ENCODE measurements around the gene PHACTR1. TPM values are rescaled to one million over a fixed set of nuclear protein-coding genes. Genes with fewer than 3 reads are reported as not detected.
A peak's percentile ranks its signal among the peaks of the same experiment; 100 is the strongest.

The PHACTR1 gene
- total RNA-seq, 2 donors from 2014 or later: 6.0 to 12.9 TPM

GRCh38 chr6:12987783-12988182 lies 271.2 kb downstream of the PHACTR1 start:
- H3K4me1 ChIP-seq: no peaks in the 10 kb centered on the region
- ATAC-seq (no peak), DNase-seq (no peak)
- H3K27ac ChIP-seq: no peak overlapping the region
- H3K36me3 ChIP-seq (replicated peaks in 1 of 2; ENCODE audit: insufficient read depth in 1 of 2, low read depth in 2 of 2): no peaks in the 10 kb centered on the region
- no peaks in the 10 kb centered on the region for H3K9me3 ChIP-seq
- TF ChIP-seq, protein P1, sequence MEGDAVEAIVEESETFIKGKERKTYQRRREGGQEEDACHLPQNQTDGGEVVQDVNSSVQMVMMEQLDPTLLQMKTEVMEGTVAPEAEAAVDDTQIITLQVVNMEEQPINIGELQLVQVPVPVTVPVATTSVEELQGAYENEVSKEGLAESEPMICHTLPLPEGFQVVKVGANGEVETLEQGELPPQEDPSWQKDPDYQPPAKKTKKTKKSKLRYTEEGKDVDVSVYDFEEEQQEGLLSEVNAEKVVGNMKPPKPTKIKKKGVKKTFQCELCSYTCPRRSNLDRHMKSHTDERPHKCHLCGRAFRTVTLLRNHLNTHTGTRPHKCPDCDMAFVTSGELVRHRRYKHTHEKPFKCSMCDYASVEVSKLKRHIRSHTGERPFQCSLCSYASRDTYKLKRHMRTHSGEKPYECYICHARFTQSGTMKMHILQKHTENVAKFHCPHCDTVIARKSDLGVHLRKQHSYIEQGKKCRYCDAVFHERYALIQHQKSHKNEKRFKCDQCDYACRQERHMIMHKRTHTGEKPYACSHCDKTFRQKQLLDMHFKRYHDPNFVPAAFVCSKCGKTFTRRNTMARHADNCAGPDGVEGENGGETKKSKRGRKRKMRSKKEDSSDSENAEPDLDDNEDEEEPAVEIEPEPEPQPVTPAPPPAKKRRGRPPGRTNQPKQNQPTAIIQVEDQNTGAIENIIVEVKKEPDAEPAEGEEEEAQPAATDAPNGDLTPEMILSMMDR (IDR thresholded peaks at IDR 0.05): no peak
- TF ChIP-seq POLR2A (IDR thresholded peaks at IDR 0.05): no peak
- H3K27me3 ChIP-seq: no peaks in the 10 kb centered on the region
- intact Hi-C loops (cut with DNase I): no loop called here
- H3K4me3 ChIP-seq: no peak overlapping the region

GRCh38 chr6:12990162-12990561 lies 273.6 kb downstream of the PHACTR1 start:
- ATAC-seq: no peak
- no peaks in the 10 kb centered on the region for H3K36me3 ChIP-seq (replicated peaks in 1 of 2; ENCODE audit: insufficient read depth in 1 of 2, low read depth in 2 of 2)
- no peaks in the 10 kb centered on the region for H3K27me3 ChIP-seq
- WGBS, 2 donors: 89 to 91% methylated on average over 7 of the region's 7 CpGs
- H3K9me3 ChIP-seq: no peaks in the 10 kb centered on the region
- no peak overlapping the region for H3K27ac ChIP-seq
- H3K4me3 ChIP-seq: no peak overlapping the region
- intact Hi-C loops (cut with DNase I): no loop called here
- no peak for DNase-seq
- TF ChIP-seq POLR2A (IDR thresholded peaks at IDR 0.05): no peak
- TF ChIP-seq, protein P1 (IDR thresholded peaks at IDR 0.05): no peak
- H3K4me1 ChIP-seq: no peaks in the 10 kb centered on the region

DNA sequence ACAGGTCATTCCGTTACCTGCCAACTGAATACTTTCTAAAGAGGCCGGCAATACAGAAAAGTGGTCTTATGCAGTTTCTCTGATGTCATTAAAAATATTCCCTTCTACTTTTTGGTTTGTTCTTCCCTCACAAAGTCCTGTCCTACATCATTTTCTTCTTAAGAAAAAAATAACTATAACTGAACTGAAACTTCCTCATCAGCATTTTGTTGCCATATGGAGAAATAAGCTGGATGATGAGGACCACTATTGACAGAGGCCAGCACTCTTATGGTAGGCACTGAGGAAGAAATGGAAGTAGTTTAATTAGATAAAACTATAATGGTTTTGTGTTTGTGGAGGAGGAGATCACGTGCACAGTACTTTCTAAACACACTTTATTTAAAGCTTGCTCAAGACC lies 274.9 kb downstream of the PHACTR1 start:
- no peak for TF ChIP-seq POLR2A (IDR thresholded peaks at IDR 0.05)
- TF ChIP-seq, protein P1 (IDR thresholded peaks at IDR 0.05): no peak

DNA sequence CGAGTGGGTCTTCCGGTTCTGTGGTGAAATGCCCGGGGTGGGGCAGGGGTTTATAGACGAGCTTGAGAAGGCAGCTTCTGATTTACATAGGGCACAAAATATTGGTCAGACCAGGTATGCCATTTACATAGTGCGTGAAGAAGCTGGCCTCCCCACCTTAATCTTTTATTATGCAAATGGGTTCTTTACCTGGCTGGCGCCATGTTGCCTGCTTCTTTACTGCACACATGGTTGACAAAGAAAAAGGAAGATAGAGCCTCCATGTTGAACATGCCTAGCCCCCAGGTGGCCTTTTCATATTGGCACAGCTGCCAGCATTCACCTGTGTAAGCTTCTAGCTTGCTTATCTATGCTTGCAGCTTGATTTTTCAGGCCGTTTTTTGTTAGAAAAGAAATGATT lies 276.2 kb downstream of the PHACTR1 start:
- Histone ChIP-seq H3K9me3 (no peaks in the 10 kb centered on the region), H3K4me3 (no peak overlapping the region), H3K36me3 (replicated peaks in 1 of 2; ENCODE audit: insufficient read depth in 1 of 2, low read depth in 2 of 2) (no peaks in the 10 kb centered on the region), H3K27ac (peak overlapping the region in 3 of 4 donors; percentile 28 to 62 (median 57)), H3K4me1 (no peaks in the 10 kb centered on the region), H3K27me3 (no peaks in the 10 kb centered on the region)
- 55 to 67% methylated on average over 7 of the region's 7 CpGs for WGBS, 2 donors
- TF ChIP-seq POLR2A (IDR thresholded peaks at IDR 0.05): no peak
- TF ChIP-seq, protein P1 (IDR thresholded peaks at IDR 0.05): no peak
- intact Hi-C loops (cut with DNase I): no loop called here
- DNase-seq: peak; percentile 18 to 61 (median 26)
- ATAC-seq: peak; percentile 47

More for the DNA sequence above, 274.9 kb downstream of the PHACTR1 start:
- Histone ChIP-seq H3K4me1 (no peaks in the 10 kb centered on the region), H3K9me3 (no peaks in the 10 kb centered on the region), H3K27ac (no peak overlapping the region), H3K4me3 (no peak overlapping the region), H3K36me3 (replicated peaks in 1 of 2; ENCODE audit: insufficient read depth in 1 of 2, low read depth in 2 of 2) (no peaks in the 10 kb centered on the region), H3K27me3 (no peaks in the 10 kb centered on the region)
- WGBS, 2 donors: 89 to 96% methylated on average over 3 of the region's 3 CpGs
- DNase-seq (no peak), ATAC-seq (no peak)
- intact Hi-C loops (cut with DNase I): no loop called here

- no peak for TF ChIP-seq POLR2A (IDR thresholded peaks at IDR 0.05)
- TF ChIP-seq, protein P1 (IDR thresholded peaks at IDR 0.05): no peak
- Histone ChIP-seq H3K9me3 (no peaks in the 10 kb centered on the region), H3K36me3 (replicated peaks in 1 of 2; ENCODE audit: insufficient read depth in 1 of 2, low read depth in 2 of 2) (no peaks in the 10 kb centered on the region), H3K4me1 (no peaks in the 10 kb centered on the region), H3K4me3 (no peak overlapping the region), H3K27me3 (no peaks in the 10 kb centered on the region), H3K27ac (peak overlapping the region in 3 of 4 donors; percentile 28 to 62 (median 57))
- intact Hi-C loops (cut with DNase I): no loop called here
- WGBS, 2 donors: 39 to 42% methylated on average over 5 of the region's 5 CpGs
- no peak for DNase-seq
- peak; percentile 18 for ATAC-seq
Observed at GRCh38 chr6:12993283-12993898, 276.8 kb downstream of the PHACTR1 start.
